Tibial artery (tissue), 4 donors: Measurements from ENCODE around the gene CACNA1E.

Source experiments
- DNase-seq, 2 donors: peaks; one replicate each; pipeline ENCODE4 v3.0.0-alpha.2; 2019
- H3K27ac ChIP-seq, 2 donors: fragments of 200-600 bp; sonication (generic) in 1 of 2; 1 replicate in 1 of 2; 2 replicates in 1 of 2; pipeline ENCODE4 v1.5.1; 2018 to 2019; ENCODE audit warnings: mild to moderate bottlenecking in 1 of 2
- H3K27me3 ChIP-seq, 2 donors: fragments of 200-600 bp; sonication (generic) in 1 of 2; one replicate each; pipeline versions ENCODE4 v1.5.1 to v1.6.0; 2016 to 2019
- H3K36me3 ChIP-seq, 3 donors: fragments of 200-600 bp; sonication (generic) in 2 of 3; one replicate each; pipeline ENCODE4 v1.5.1; 2016 to 2019; ENCODE audit warnings: mild to moderate bottlenecking in 2 of 3
- H3K4me1 ChIP-seq, 4 donors: fragments of 200-600 bp; sonication (generic) in 2 of 4; 1 replicate in 3 of 4; 2 replicates in 1 of 4; pipeline ENCODE4 v1.5.1; 2016 to 2019
- H3K4me3 ChIP-seq, 2 donors: fragments of 200-600 bp; sonication (generic) in 1 of 2; 1 replicate in 1 of 2; 2 replicates in 1 of 2; pipeline ENCODE4 v1.5.1; 2018 to 2019; ENCODE audit warnings: mild to moderate bottlenecking in 2 of 2
- H3K9me3 ChIP-seq, 3 donors: fragments of 200-600 bp; sonication (generic) in 1 of 3; one replicate each; pipeline ENCODE4 v1.5.1; 2016 to 2019
- intact Hi-C: fragments of 100-400 bp; cut with DNase I; formaldehyde crosslinking; loops from one replicate; pipeline ENCODE4 v1.15.0; 2023; ENCODE audit warnings: low total_unique reads
- TF ChIP-seq, protein P1 (sequence below), 2 experiments: fragments of 200-600 bp in 1 of 2; fragments of 450-650 bp in 1 of 2; IDR thresholded peaks; one replicate each; pipeline ENCODE4 v1.5.1; 2017 to 2019; ENCODE audit warnings: antibody characterized with exemption in 2 of 2, mild to moderate bottlenecking in 1 of 2, moderate library complexity in 1 of 2

The CACNA1E gene

DNA sequence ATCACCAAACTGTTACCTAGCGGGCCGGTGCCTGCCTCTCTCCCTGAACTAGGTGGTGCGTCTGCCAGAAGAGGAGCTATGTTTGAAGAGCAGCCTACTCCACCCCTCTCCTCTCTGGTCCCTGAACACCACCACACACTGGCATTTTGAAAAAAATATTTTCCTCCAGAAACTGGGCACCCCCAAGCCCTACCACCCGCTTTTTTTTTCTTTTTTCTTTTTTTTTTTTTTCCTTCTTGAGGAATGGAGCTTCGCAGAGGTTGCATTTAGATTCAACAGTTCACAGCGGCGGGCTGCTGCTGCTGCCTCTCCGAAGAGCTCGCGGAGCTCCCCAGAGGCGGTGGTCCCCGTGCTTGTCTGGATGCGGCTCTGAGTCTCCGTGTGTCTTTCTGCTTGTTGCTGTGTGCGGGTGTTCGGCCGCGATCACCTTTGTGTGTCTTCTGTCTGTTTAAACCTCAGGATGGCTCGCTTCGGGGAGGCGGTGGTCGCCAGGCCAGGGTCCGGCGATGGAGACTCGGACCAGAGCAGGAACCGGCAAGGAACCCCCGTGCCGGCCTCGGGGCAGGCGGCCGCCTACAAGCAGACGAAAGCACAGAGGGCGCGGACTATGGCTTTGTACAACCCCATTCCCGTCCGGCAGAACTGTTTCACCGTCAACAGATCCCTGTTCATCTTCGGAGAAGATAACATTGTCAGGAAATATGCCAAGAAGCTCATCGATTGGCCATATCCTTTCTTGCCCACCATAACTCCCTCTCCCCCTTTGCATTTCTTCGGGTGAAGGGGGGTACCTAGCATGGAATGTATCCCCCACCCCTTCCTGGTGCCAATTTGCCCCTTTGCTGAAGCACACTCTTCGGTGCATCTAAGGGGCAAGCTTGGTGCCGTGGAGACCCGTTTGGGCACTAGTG is at the start of gene CACNA1E:
TSS of gene CACNA1E (plus strand) at position 233 of the 911 bp plus-strand sequence. CDS start at position 461, 228 bp downstream.
- no peaks in the 10 kb centered on the region for H3K36me3 ChIP-seq
- H3K27ac ChIP-seq, result no peak within 1 kb of the TSS
- peaks cover 0 to 82% of the 10 kb centered on the region in 2 donors for H3K27me3 ChIP-seq
- TF ChIP-seq, protein P1, sequence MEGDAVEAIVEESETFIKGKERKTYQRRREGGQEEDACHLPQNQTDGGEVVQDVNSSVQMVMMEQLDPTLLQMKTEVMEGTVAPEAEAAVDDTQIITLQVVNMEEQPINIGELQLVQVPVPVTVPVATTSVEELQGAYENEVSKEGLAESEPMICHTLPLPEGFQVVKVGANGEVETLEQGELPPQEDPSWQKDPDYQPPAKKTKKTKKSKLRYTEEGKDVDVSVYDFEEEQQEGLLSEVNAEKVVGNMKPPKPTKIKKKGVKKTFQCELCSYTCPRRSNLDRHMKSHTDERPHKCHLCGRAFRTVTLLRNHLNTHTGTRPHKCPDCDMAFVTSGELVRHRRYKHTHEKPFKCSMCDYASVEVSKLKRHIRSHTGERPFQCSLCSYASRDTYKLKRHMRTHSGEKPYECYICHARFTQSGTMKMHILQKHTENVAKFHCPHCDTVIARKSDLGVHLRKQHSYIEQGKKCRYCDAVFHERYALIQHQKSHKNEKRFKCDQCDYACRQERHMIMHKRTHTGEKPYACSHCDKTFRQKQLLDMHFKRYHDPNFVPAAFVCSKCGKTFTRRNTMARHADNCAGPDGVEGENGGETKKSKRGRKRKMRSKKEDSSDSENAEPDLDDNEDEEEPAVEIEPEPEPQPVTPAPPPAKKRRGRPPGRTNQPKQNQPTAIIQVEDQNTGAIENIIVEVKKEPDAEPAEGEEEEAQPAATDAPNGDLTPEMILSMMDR (IDR thresholded peaks at IDR 0.05), result no peak
- no peak for DNase-seq
- peaks cover 0 to 22% (median 10%) of the 10 kb centered on the region in 4 donors for H3K4me1 ChIP-seq
- H3K9me3 ChIP-seq, result no peaks in the 10 kb centered on the region
- intact Hi-C loops, result loop anchor here (10.0 kb wide), 1 partner anchor 571 kb away; no protein-coding TSS in a partner anchor
- peak within 1 kb of the TSS in 1 of 2 donors; percentile 16 for H3K4me3 ChIP-seq

- H3K36me3 ChIP-seq, result no peaks in the 10 kb centered on the region
- no peaks in the 10 kb centered on the region for H3K9me3 ChIP-seq
- intact Hi-C loops, result no loop called here
- TF ChIP-seq, protein P1 (IDR thresholded peaks at IDR 0.05), result no peak
- H3K27ac ChIP-seq, result no peak overlapping the region
- H3K27me3 ChIP-seq, result peaks cover 0 to 13% of the 10 kb centered on the region in 2 donors
- no peak for DNase-seq
- H3K4me3 ChIP-seq, result no peak overlapping the region
- H3K4me1 ChIP-seq, result no peaks in the 10 kb centered on the region
Observed at GRCh38 chr1:181433931-181434330, 49.4 kb upstream of the CACNA1E start.

DNA sequence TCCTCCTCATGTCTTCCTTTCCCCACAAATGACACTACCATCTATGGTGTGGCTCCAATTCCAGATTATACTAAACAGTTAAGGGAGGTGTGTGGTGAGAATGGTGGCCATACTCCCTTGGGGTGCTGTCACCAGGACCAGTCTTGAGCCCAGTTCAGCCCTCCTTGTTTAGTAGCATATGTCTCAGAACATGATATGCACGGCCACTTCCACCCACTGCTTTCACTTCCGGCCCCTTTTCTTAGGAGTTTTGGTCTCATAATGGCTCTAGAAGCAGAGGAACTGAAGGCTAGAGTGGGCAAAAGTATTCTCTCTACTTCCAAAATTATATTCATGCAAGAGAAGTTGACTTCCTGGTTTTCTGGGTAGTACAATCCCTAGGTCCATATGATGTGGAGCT is 45.3 kb upstream of the CACNA1E start:
- intact Hi-C loops, result no loop called here
- H3K9me3 ChIP-seq, result no peaks in the 10 kb centered on the region
- TF ChIP-seq, protein P1 (IDR thresholded peaks at IDR 0.05), result no peak
- H3K27me3 ChIP-seq, result peaks cover 0 to 10% of the 10 kb centered on the region in 2 donors
- H3K27ac ChIP-seq, result no peak overlapping the region
- H3K36me3 ChIP-seq, result no peaks in the 10 kb centered on the region
- H3K4me1 ChIP-seq, result no peaks in the 10 kb centered on the region
- no peak overlapping the region for H3K4me3 ChIP-seq
- DNase-seq, result no peak

- TF ChIP-seq, protein P1 (IDR thresholded peaks at IDR 0.05), result no peak
- Histone ChIP-seq H3K4me3 (no peak overlapping the region), H3K27ac (no peak overlapping the region), H3K36me3 (no peaks in the 10 kb centered on the region), H3K27me3 (no peaks in the 10 kb centered on the region), H3K4me1 (no peaks in the 10 kb centered on the region), H3K9me3 (no peaks in the 10 kb centered on the region)
- no peak for DNase-seq
- intact Hi-C loops, result no loop called here
Observed at GRCh38 chr1:181440510-181440909, 42.8 kb upstream of the CACNA1E start.

- Histone ChIP-seq H3K27ac (no peak overlapping the region), H3K4me1 (no peaks in the 10 kb centered on the region), H3K4me3 (no peak overlapping the region), H3K27me3 (no peaks in the 10 kb centered on the region), H3K36me3 (no peaks in the 10 kb centered on the region), H3K9me3 (no peaks in the 10 kb centered on the region)
- DNase-seq, result no peak
- intact Hi-C loops, result no loop called here
- TF ChIP-seq, protein P1 (IDR thresholded peaks at IDR 0.05), result no peak
Observed at GRCh38 chr1:181442181-181442525, 41.2 kb upstream of the CACNA1E start.
